Lower leg skin (tissue), 3 donors: ENCODE results near the gene TRIM44.

ENCODE experiments used
- CTCF ChIP-seq, 3 donors: fragments of 450-650 bp; IDR thresholded peaks; one replicate each; pipeline ENCODE4 v1.5.1; 2016; ENCODE audit warnings: antibody characterized with exemption in 3 of 3, mild to moderate bottlenecking in 3 of 3, moderate library complexity in 2 of 3
- POLR2A ChIP-seq, 2 donors: fragments of 450-650 bp; IDR thresholded peaks; one replicate each; pipeline ENCODE4 v1.6.1; 2016 to 2017; ENCODE audit warnings: antibody characterized with exemption in 2 of 2, mild to moderate bottlenecking in 1 of 2, moderate library complexity in 1 of 2

- TF ChIP-seq CTCF (IDR thresholded peaks at IDR 0.05) (no peak), POLR2A (IDR thresholded peaks at IDR 0.05) (no peak)
These were observed 130.2 kb downstream of the TRIM44 start for GRCh38 chr11:35792846-35793192.
